Activated T-helper 1 cell treated with anti-CD3 and anti-CD28 coated beads, Interleukin-12 subunit alpha, Interleukin-12 subunit beta, Interleukin-2, Interleukin-4 antibody, amounts not matched to agents 30 ng/mL and 10 ng/mL and 1 ng/mL, durations not matched to agents 14 hours and 24 hours and 36 hours (primary cell): Measurements from ENCODE around the gene SYNC. TPM values are rescaled to one million over a fixed set of nuclear protein-coding genes. Genes with fewer than 3 reads are reported as not detected.

Experiments
- DNase-seq: peaks from one replicate; pipeline ENCODE4 v3.0.0; 2021; ENCODE audit warnings: low spot score
- H3K27ac Mint-ChIP-seq: one replicate; pipeline ENCODE4 v1.8.0; 2021; ENCODE audit warnings: mild to moderate bottlenecking, mixed read lengths
- H3K27me3 Mint-ChIP-seq: one replicate; pipeline ENCODE4 v1.8.0; 2022; ENCODE audit warnings: mild to moderate bottlenecking, moderate library complexity, mixed read lengths; ENCODE audit not compliant: insufficient read depth
- H3K36me3 Mint-ChIP-seq: one replicate; pipeline ENCODE4 v1.8.0; 2021; ENCODE audit warnings: low read depth, mixed read lengths
- H3K4me1 Mint-ChIP-seq: one replicate; pipeline ENCODE4 v1.8.0; 2021; ENCODE audit warnings: low read depth, mixed read lengths
- H3K4me3 Mint-ChIP-seq: one replicate; pipeline ENCODE4 v1.8.0; 2021; ENCODE audit warnings: mild to moderate bottlenecking, moderate library complexity, mixed read lengths
- H3K9me3 Mint-ChIP-seq: one replicate; pipeline ENCODE4 v1.8.0; 2021; ENCODE audit warnings: mixed read lengths
- intact Hi-C: fragments of 100-400 bp; cut with micrococcal nuclease; formaldehyde crosslinking; loops from one replicate; pipeline ENCODE4 v1.15.1; 2024
- total RNA-seq: library from RNA; stranded (reverse); gene quantifications from 2 replicates; pipeline ENCODE4 v1.2.3, GENCODE V29; 2022

The SYNC gene
- total RNA-seq = 0.05 TPM in 1 of 2 replicates, not detected in the other

DNA sequence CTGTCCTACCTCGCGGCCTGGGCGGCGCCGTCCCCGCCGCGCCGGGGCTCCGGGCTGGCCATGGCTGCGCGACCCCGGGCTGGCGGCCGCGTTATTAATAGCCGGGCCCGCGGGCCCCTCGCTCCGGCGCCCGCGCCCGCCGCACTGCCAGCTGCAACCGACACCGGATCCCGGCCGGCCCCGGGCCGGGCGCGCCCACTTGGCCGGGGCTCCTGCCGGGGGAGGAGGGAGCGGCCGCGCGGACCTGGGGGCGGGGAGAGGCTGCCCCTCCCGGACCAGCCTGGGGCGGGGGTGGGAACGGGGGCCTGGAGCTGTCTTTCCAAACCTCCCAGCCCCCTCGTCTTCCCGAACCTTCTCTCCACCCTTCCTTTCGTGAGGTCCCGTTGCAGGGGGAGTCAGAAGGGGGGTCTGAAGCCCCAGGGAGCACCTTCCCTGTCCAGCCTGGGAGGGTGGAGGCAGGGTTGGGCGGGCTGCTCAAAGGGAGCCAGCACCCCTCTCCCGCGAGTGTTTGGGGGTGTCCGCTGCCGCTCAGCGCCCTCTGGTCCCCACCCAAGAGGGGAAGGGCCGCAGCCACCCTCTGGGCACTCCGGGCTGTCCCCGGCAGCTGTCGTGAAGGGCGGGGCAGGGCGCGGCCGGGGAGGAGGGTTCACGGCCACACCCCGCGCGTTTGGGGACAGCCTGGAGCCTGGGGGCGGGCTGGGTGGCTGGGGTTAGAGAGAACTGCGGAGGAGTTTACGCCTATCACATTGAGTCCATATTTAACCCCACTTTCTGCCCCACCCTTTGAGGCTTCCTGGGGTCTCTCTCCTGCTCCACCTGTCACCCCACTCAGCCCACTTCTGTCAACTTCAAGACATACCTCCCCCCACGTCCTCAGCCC lies at the start of gene SYNC:
TSS of gene SYNC (minus strand) at position 172 of the 880 bp plus-strand sequence. CDS start at position 62, 110 bp downstream.
- Mint-ChIP-seq H3K4me1 (peaks cover 4% of the 10 kb centered on the region), H3K27me3 (peaks cover 34% of the 10 kb centered on the region), H3K27ac (no peak within 1 kb of the TSS)

GRCh38 chr1:32749771-32750170 lies 47.2 kb upstream of the SYNC start:
- Mint-ChIP-seq H3K27me3 (peaks cover 19% of the 10 kb centered on the region), H3K4me3 (no peak overlapping the region), H3K9me3 (no peaks in the 10 kb centered on the region), H3K36me3 (peaks cover 2% of the 10 kb centered on the region), H3K27ac (no peak overlapping the region), H3K4me1 (peaks cover 11% of the 10 kb centered on the region)
- no peak for DNase-seq
- intact Hi-C loops = loop anchor here (5.0 kb wide), 1 partner anchor 68 kb away; the partner anchor contains the start of genes S100PBP and YARS1

More for the DNA sequence above, at the start of gene SYNC:
- Mint-ChIP-seq H3K9me3 (no peaks in the 10 kb centered on the region), H3K4me3 (peak within 1 kb of the TSS; percentile 33), H3K36me3 (peaks cover 3% of the 10 kb centered on the region)
- peak; percentile 17 for DNase-seq
- intact Hi-C loops = no loop called here

DNA sequence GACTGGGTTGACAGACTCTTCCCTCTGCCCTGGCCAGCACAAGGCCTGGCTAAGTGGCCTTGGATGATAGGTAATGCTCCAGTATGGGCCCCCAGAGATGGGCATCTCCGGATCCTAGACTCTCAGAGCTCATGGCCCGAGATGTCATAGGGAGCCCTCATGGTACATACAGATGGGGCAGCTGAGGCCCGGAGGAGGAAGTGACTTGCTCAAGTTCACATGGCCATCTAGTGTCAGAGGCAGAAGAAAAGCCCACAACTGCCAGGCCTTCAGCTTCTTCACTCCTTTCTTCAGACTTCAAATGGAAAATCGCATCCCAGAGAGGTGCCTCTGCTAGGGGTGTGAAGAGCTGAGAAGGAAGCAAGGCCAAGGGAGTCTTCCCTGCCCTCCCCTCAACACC lies 46.8 kb upstream of the SYNC start:
- peaks cover 2% of the 10 kb centered on the region for H3K36me3 Mint-ChIP-seq
- H3K4me1 Mint-ChIP-seq = peaks cover 8% of the 10 kb centered on the region
- H3K4me3 Mint-ChIP-seq = no peak overlapping the region
- DNase-seq = no peak
- no peaks in the 10 kb centered on the region for H3K9me3 Mint-ChIP-seq
- H3K27ac Mint-ChIP-seq = no peak overlapping the region
- peaks cover 20% of the 10 kb centered on the region for H3K27me3 Mint-ChIP-seq
- intact Hi-C loops = no loop called here

GRCh38 chr1:32748926-32749325 lies 46.4 kb upstream of the SYNC start:
- H3K27ac Mint-ChIP-seq = no peak overlapping the region
- no peaks in the 10 kb centered on the region for H3K9me3 Mint-ChIP-seq
- intact Hi-C loops = no loop called here
- H3K4me3 Mint-ChIP-seq = no peak overlapping the region
- no peak for DNase-seq
- peaks cover 5% of the 10 kb centered on the region for H3K4me1 Mint-ChIP-seq
- peaks cover 21% of the 10 kb centered on the region for H3K27me3 Mint-ChIP-seq
- peaks cover 2% of the 10 kb centered on the region for H3K36me3 Mint-ChIP-seq

- DNase-seq = no peak
- Mint-ChIP-seq H3K36me3 (peaks cover 2% of the 10 kb centered on the region), H3K4me3 (no peak overlapping the region), H3K27ac (no peak overlapping the region), H3K4me1 (peaks cover 5% of the 10 kb centered on the region), H3K9me3 (no peaks in the 10 kb centered on the region), H3K27me3 (peaks cover 24% of the 10 kb centered on the region)
- intact Hi-C loops = no loop called here
These were observed 45.8 kb upstream of the SYNC start for GRCh38 chr1:32748348-32748747.

DNA sequence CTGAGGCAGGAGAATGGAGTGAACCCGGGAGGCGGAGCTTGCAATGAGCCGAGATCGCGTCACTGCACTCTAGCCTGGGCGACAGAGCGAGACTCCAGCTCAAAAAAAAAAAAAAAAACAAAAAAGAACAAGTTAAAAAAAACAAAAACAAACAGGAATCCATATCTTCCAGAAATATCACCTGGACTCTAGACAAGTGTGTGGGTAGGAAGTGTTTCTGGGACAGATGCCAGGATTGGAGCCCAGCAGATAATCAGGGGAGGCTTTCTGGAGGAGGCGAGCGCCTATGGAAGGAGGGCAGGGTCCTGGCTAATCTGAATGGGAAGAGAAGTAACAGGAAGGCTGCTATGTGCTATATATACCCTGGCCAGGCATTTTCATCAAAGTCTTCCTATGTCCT lies 43.6 kb upstream of the SYNC start:
- Mint-ChIP-seq H3K27me3 (peaks cover 34% of the 10 kb centered on the region), H3K9me3 (no peaks in the 10 kb centered on the region)
- DNase-seq = no peak

DNA sequence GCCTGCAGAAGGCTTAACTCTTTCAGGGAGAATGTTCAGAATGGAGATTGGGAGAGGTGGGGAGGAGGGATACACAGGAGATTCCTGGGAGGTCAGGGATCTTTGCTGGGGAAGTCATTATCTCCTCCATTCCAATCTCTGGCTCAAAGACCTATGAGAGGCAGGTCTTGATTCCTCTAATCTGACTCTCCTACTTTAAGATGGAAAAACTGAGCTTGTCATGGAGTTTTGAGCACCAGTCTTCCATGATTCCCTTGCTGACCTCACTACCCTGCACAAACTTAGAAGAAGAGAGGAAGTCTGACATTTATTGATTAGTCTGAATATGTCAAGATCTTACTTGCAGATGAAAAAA lies 41.5 kb upstream of the SYNC start:
- Mint-ChIP-seq H3K4me3 (no peak overlapping the region), H3K9me3 (no peaks in the 10 kb centered on the region), H3K27ac (no peak overlapping the region), H3K27me3 (peaks cover 40% of the 10 kb centered on the region), H3K4me1 (no peaks in the 10 kb centered on the region), H3K36me3 (no peaks in the 10 kb centered on the region)
- no peak for DNase-seq
- intact Hi-C loops = no loop called here

More for the DNA sequence above, 43.6 kb upstream of the SYNC start:
- Mint-ChIP-seq H3K4me3 (no peak overlapping the region), H3K36me3 (no peaks in the 10 kb centered on the region), H3K27ac (no peak overlapping the region), H3K4me1 (no peaks in the 10 kb centered on the region)
- intact Hi-C loops = no loop called here

- peaks cover 37% of the 10 kb centered on the region for H3K27me3 Mint-ChIP-seq
- H3K4me3 Mint-ChIP-seq = no peak overlapping the region
- intact Hi-C loops = no loop called here
- no peak for DNase-seq
- H3K4me1 Mint-ChIP-seq = no peaks in the 10 kb centered on the region
- H3K36me3 Mint-ChIP-seq = no peaks in the 10 kb centered on the region
- no peaks in the 10 kb centered on the region for H3K9me3 Mint-ChIP-seq
- no peak overlapping the region for H3K27ac Mint-ChIP-seq
These were observed 41.0 kb upstream of the SYNC start for GRCh38 chr1:32743380-32744070.

DNA sequence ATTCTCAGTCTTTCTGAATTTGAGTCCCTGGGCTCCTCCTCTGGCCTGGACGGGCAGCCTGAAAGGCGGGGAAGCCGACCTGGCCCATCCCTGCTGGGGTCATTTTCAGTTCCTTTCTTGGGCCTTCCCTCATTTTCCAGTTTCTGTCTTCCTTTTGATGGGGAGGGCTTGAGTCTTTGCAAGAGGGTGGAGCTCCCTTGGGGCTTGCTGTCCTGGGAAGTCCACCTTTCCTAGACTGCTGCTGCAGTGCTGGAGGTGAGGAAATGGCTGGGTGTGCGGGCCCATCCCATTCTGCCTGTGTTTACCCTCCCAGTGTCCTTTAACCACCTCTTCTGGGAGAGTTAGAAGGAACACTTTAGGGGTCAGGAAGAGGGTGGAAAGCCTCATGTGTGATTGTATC lies 40.4 kb upstream of the SYNC start:
- no peaks in the 10 kb centered on the region for H3K36me3 Mint-ChIP-seq
- no peaks in the 10 kb centered on the region for H3K4me1 Mint-ChIP-seq
- DNase-seq = no peak
- peaks cover 37% of the 10 kb centered on the region for H3K27me3 Mint-ChIP-seq
- intact Hi-C loops = no loop called here
- peak overlapping the region; percentile 56 for H3K4me3 Mint-ChIP-seq
- H3K27ac Mint-ChIP-seq = no peak overlapping the region
- H3K9me3 Mint-ChIP-seq = no peaks in the 10 kb centered on the region

DNA sequence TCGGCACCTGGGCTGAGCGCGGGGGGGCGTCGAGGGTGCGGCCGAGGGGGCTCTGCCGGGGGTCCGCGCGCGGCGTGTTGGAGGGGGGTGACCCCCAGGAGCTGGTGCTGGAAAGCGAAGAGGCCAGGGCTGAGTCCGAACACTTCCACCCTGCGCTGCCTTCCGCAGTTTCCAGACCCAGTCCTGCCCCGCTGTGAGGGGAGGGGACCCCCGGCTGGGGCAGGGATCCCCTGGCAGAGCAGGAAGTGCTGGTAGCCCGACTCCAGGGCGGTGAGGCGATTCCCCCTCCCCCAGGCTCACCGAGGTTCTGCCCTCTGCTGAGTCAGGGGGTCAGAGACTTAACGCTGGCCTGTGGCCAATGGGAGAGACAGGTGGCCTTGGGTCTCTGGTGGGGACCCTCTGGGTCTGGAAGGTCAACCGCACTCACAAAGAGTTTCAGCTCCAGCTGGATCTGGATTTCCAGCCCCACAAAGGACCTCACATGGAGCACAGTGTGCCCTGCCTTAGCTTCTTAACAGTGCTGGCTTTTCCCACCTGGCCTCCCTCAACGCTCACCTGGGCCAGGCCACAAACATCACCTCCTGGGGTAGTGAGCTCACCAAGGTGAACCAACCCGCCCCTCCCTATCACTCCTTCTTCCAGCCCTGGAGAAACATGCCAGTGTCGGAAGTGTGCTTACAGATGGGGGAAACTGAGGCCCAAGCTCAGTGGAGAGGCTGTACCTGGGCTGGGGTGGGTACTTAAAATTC lies 39.8 kb upstream of the SYNC start:
- no peaks in the 10 kb centered on the region for H3K4me1 Mint-ChIP-seq
- H3K4me3 Mint-ChIP-seq = peak overlapping the region; percentile 56

GRCh38 chr1:32741413-32742198 lies 39.0 kb upstream of the SYNC start:
- Mint-ChIP-seq H3K9me3 (no peaks in the 10 kb centered on the region), H3K36me3 (no peaks in the 10 kb centered on the region), H3K4me1 (no peaks in the 10 kb centered on the region), H3K27me3 (peaks cover 41% of the 10 kb centered on the region), H3K4me3 (peak overlapping the region; percentile 75), H3K27ac (no peak overlapping the region)
- intact Hi-C loops = no loop called here
- DNase-seq = no peak

More for the DNA sequence above, 39.8 kb upstream of the SYNC start:
- Mint-ChIP-seq H3K36me3 (no peaks in the 10 kb centered on the region), H3K9me3 (no peaks in the 10 kb centered on the region), H3K27ac (no peak overlapping the region), H3K27me3 (peaks cover 41% of the 10 kb centered on the region)
- no peak for DNase-seq
- intact Hi-C loops = no loop called here

- no peaks in the 10 kb centered on the region for H3K9me3 Mint-ChIP-seq
- no peaks in the 10 kb centered on the region for H3K36me3 Mint-ChIP-seq
- intact Hi-C loops = no loop called here
- no peaks in the 10 kb centered on the region for H3K4me1 Mint-ChIP-seq
- no peak for DNase-seq
- no peak overlapping the region for H3K27ac Mint-ChIP-seq
- peaks cover 41% of the 10 kb centered on the region for H3K27me3 Mint-ChIP-seq
- peak overlapping the region; percentile 75 for H3K4me3 Mint-ChIP-seq
These were observed 38.5 kb upstream of the SYNC start for GRCh38 chr1:32741059-32741412.
